H1 (cell line): ENCODE data around the gene CFAP65. TPM values are rescaled to one million over a fixed set of nuclear protein-coding genes. Genes with fewer than 3 reads are reported as not detected.

ENCODE experiments used
- CTCF ChIA-PET: fragments of 300-600 bp; sonication (Branson Sonifier 250); formaldehyde crosslinking; loops from one replicate; lab custom pipeline; 2021; ENCODE audit not compliant: partially characterized antibody; lab: Charles Lee
- POLR2A ChIA-PET: fragments of 300-600 bp; sonication (Branson Sonifier 250); formaldehyde crosslinking; loops from one replicate; lab custom pipeline; 2021; ENCODE audit warnings: inconsistent platforms; ENCODE audit not compliant: partially characterized antibody; lab: Charles Lee
- DNase-seq, 2 experiments: peaks; one replicate each; pipeline versions ENCODE4 v3.0.0 to v3.0.0-alpha.2; 2010 to 2022; ENCODE audit warnings: low spot score in 2 of 2, low read depth in 1 of 2, mixed read lengths in 1 of 2
- FAIRE-seq: peaks from 2 replicates; lab custom pipeline; 2011; peaks lifted over from hg19 to GRCh38; lab: Jason Lieb, UNC
- H2AFZ ChIP-seq: 2 replicates; pipeline ENCODE4 v1.8.1; 2012; ENCODE audit warnings: low read length, inconsistent platforms
- H2AK5ac ChIP-seq: 2 replicates; pipeline ENCODE4 v1.6.1; 2013; ENCODE audit warnings: low read depth, low read length
- H2BK120ac ChIP-seq: replicated peaks from 2 replicates; pipeline ENCODE3; 2013; ENCODE audit warnings: low read depth, low read length, inconsistent platforms
- H2BK12ac ChIP-seq: 2 replicates; pipeline ENCODE4 v1.6.1; 2013; ENCODE audit warnings: low read depth, low read length
- H2BK15ac ChIP-seq: 2 replicates; pipeline ENCODE4 v1.6.1; 2013; ENCODE audit warnings: low read length
- H2BK20ac ChIP-seq: 2 replicates; pipeline ENCODE4 v1.6.1; 2013; ENCODE audit warnings: low read length
- H2BK5ac ChIP-seq: 2 replicates; pipeline ENCODE4 v1.6.1; 2013; ENCODE audit warnings: low read depth, low read length
- H3K14ac ChIP-seq: 2 replicates; pipeline ENCODE4 v1.6.1; 2013; ENCODE audit warnings: inconsistent platforms; ENCODE audit not compliant: insufficient read length
- H3K18ac ChIP-seq: 2 replicates; pipeline ENCODE4 v1.6.1; 2013; ENCODE audit warnings: low read length; ENCODE audit errors: extremely low read depth
- H3K23ac ChIP-seq: 2 replicates; pipeline ENCODE4 v1.6.1; 2013; ENCODE audit warnings: inconsistent platforms; ENCODE audit not compliant: insufficient read length
- H3K23me2 ChIP-seq: 2 replicates; pipeline ENCODE4 v1.6.1; 2013; ENCODE audit warnings: low read depth, low read length
- H3K27ac ChIP-seq: 2 replicates; pipeline ENCODE4 v1.6.1; 2011; ENCODE audit warnings: low read depth, low read length, inconsistent platforms
- H3K27me3 ChIP-seq, 4 experiments: replicated peaks in 1 of 4; 1 replicate in 1 of 4; 2 replicates in 3 of 4; pipeline versions ENCODE4 v1.6.1 to v1.8.1; 2011 to 2013; ENCODE audit warnings: low read length in 3 of 4, mild to moderate bottlenecking in 3 of 4, inconsistent platforms in 2 of 4, mixed read lengths in 2 of 4, moderate library complexity in 1 of 4; ENCODE audit not compliant: control insufficient read depth in 3 of 4, insufficient read depth in 3 of 4; ENCODE audit errors: extremely low read depth in 1 of 4
- H3K36me3 ChIP-seq, 4 experiments: 2 replicates each; pipeline versions ENCODE4 v1.6.1 to v1.8.1; 2011 to 2013; ENCODE audit warnings: mild to moderate bottlenecking in 4 of 4, low read length in 3 of 4, moderate library complexity in 2 of 4, control low read depth in 1 of 4, inconsistent platforms in 1 of 4; ENCODE audit not compliant: insufficient read depth in 4 of 4, control insufficient read depth in 2 of 4
- H3K4ac ChIP-seq: replicated peaks from 2 replicates; pipeline ENCODE3; 2013; ENCODE audit warnings: low read length, low read depth, mixed read lengths, inconsistent platforms; ENCODE audit not compliant: insufficient read length
- H3K4me1 ChIP-seq, 4 experiments: replicated peaks in 1 of 4; 1 replicate in 1 of 4; 2 replicates in 3 of 4; pipeline versions ENCODE4 v1.6.1 to v1.8.1; 2011 to 2013; ENCODE audit warnings: low read length in 3 of 4, inconsistent platforms in 2 of 4, mixed read lengths in 1 of 4; ENCODE audit not compliant: insufficient read depth in 4 of 4, control insufficient read depth in 3 of 4
- H3K4me2 ChIP-seq, 2 experiments: 2 replicates each; pipeline versions ENCODE4 v1.6.1 to v1.8.1; 2011 to 2013; ENCODE audit warnings: low read depth in 2 of 2, low read length in 2 of 2, control low read depth in 1 of 2, inconsistent platforms in 1 of 2, mild to moderate bottlenecking in 1 of 2; ENCODE audit not compliant: insufficient read depth in 1 of 2
- H3K4me3 ChIP-seq, 4 experiments: fragments of 200-600, 300-600 bp in 1 of 4; sonication (generic), shearing (Covaris generic), sonication (Bioruptor Twin) in 1 of 4; 2 replicates each; pipeline versions ENCODE4 v1.5.1 to v1.8.1; 2011 to 2016; ENCODE audit warnings: low read length in 4 of 4, low read depth in 3 of 4, control low read depth in 2 of 4, inconsistent platforms in 2 of 4, mild to moderate bottlenecking in 2 of 4, mixed read lengths in 1 of 4, moderate library complexity in 1 of 4; ENCODE audit not compliant: insufficient read depth in 2 of 4; ENCODE audit errors: extremely low read depth in 1 of 4
- H3K56ac ChIP-seq: replicated peaks from 2 replicates; pipeline ENCODE3; 2013; ENCODE audit warnings: low read depth, mild to moderate bottlenecking, mixed read lengths, low read length, inconsistent platforms; ENCODE audit not compliant: insufficient read length
- H3K79me1 ChIP-seq: 2 replicates; pipeline ENCODE4 v1.6.1; 2013; ENCODE audit warnings: low read depth, low read length, control low read depth
- H3K79me2 ChIP-seq, 2 experiments: 2 replicates each; pipeline versions ENCODE4 v1.6.1 to v1.8.1; 2012 to 2013; ENCODE audit warnings: low read length in 2 of 2, mild to moderate bottlenecking in 2 of 2, inconsistent platforms in 1 of 2; ENCODE audit not compliant: insufficient read depth in 2 of 2, control insufficient read depth in 1 of 2
- H3K9ac ChIP-seq, 4 experiments: replicated peaks in 1 of 4; 1 replicate in 1 of 4; 2 replicates in 3 of 4; pipeline versions ENCODE4 v1.6.1 to v1.8.1; 2011 to 2013; ENCODE audit warnings: low read depth in 3 of 4, low read length in 3 of 4, control low read depth in 2 of 4, mild to moderate bottlenecking in 2 of 4, moderate library complexity in 2 of 4, inconsistent platforms in 1 of 4; ENCODE audit errors: extremely low read depth in 1 of 4
- H3K9me3 ChIP-seq, 2 experiments: 2 replicates each; pipeline versions ENCODE4 v1.6.1 to v1.8.1; 2012 to 2013; ENCODE audit warnings: mild to moderate bottlenecking in 2 of 2, moderate library complexity in 2 of 2, control low read depth in 1 of 2, inconsistent platforms in 1 of 2, low read depth in 1 of 2, low read length in 1 of 2, mixed read lengths in 1 of 2; ENCODE audit not compliant: insufficient read depth in 2 of 2
- H4K20me1 ChIP-seq, 2 experiments: replicated peaks in 1 of 2; 2 replicates each; pipeline versions ENCODE3 to v1.8.1; 2011 to 2013; ENCODE audit warnings: inconsistent platforms in 2 of 2, low read length in 2 of 2, mild to moderate bottlenecking in 1 of 2; ENCODE audit not compliant: insufficient read depth in 2 of 2, control insufficient read depth in 1 of 2
- H4K5ac ChIP-seq: 2 replicates; pipeline ENCODE4 v1.6.1; 2013; ENCODE audit warnings: low read length, low read depth, mixed read lengths, inconsistent platforms; ENCODE audit not compliant: insufficient read length
- H4K8ac ChIP-seq: 2 replicates; pipeline ENCODE4 v1.8.0; 2013; ENCODE audit warnings: mild to moderate bottlenecking, moderate library complexity, low read length, inconsistent platforms; ENCODE audit not compliant: insufficient read depth; ENCODE audit errors: extremely low read depth
- H4K91ac ChIP-seq: replicated peaks from 2 replicates; pipeline ENCODE3; 2013; ENCODE audit warnings: low read length, mixed read lengths, inconsistent platforms; ENCODE audit not compliant: insufficient read length
- BRCA1 ChIP-seq: IDR thresholded peaks from 2 replicates; pipeline ENCODE4 v1.6.1; 2012; ENCODE audit warnings: low read depth, low read length, improper control_type of control experiment
- FOSL1 ChIP-seq: IDR thresholded peaks from 2 replicates; pipeline ENCODE4 v1.6.1; 2011; ENCODE audit warnings: mild to moderate bottlenecking, low read depth, low read length, moderate library complexity; ENCODE audit not compliant: insufficient read depth
- NRF1 ChIP-seq: IDR thresholded peaks from 2 replicates; pipeline ENCODE4 v1.6.1; 2011; ENCODE audit warnings: mild to moderate bottlenecking, low read depth, low read length, improper control_type of control experiment
- RNF2 ChIP-seq: fragments of 200-900, 300-1000 bp; sonication (generic); IDR thresholded peaks from 2 replicates; pipeline ENCODE4 v1.7.1; 2016; ENCODE audit warnings: borderline replicate concordance, low read depth, mild to moderate bottlenecking, antibody characterized with exemption, low read length; ENCODE audit not compliant: poor library complexity, severe bottlenecking; ENCODE audit errors: missing control alignments
- SUZ12 ChIP-seq: fragments of 200-600 bp; sonication (generic); IDR thresholded peaks from 2 replicates; pipeline ENCODE4 v1.6.1; 2012; ENCODE audit warnings: mild to moderate bottlenecking, inconsistent platforms, low read length, moderate library complexity, mixed read lengths
- WGBS, 2 experiments: shearing (Covaris generic) in 1 of 2; methylation state at CpG; one replicate each; pipeline versions ENCODE4 v1.1.6 to v1.1.7; 2013 to 2015; ENCODE audit warnings: low lambda C conversion rate in 2 of 2, mixed read lengths in 2 of 2, inconsistent platforms in 1 of 2, low coverage in 1 of 2, missing lambda C conversion rate in 1 of 2; ENCODE audit not compliant: insufficient replicate concordance in 2 of 2, insufficient coverage in 1 of 2, insufficient read length in 1 of 2; ENCODE audit errors: extremely low coverage in 1 of 2, missing lambda C conversion rate in 1 of 2; 5-methylcytosine and 5-hydroxymethylcytosine counted together
- polyA plus RNA-seq, 7 experiments: library from polyadenylated mRNA; depleted of rRNA in 3 of 7; stranded (reverse) in 5 of 7; unstranded in 2 of 7; fragments of >200 nt in 5 of 7; fragments of 200-250 nt in 2 of 7; gene quantifications; 1 replicate in 5 of 7; 2 replicates in 1 of 7; 4 replicates in 1 of 7; pipeline versions ENCODE4 v1.2.1 to v1.2.3, GENCODE V29; 2011 to 2013; ENCODE audit warnings: missing spikeins in 2 of 7, mixed read lengths in 2 of 7
- total RNA-seq: library from RNA; stranded (reverse); fragmentation: NEBNext Ultra II Directional; extraction: Animal tissue kit (Norgen Biotek cat#: 25700); gene quantifications from 2 replicates; pipeline ENCODE4 v1.2.1, GENCODE V29; 2021

Gene CFAP65
- total and polyA plus RNA-seq, 2 of the 8 experiments (the other 6 are each of a cell fraction or from before 2014, with no cell fraction given) = 0.19 to 0.45 TPM

DNA sequence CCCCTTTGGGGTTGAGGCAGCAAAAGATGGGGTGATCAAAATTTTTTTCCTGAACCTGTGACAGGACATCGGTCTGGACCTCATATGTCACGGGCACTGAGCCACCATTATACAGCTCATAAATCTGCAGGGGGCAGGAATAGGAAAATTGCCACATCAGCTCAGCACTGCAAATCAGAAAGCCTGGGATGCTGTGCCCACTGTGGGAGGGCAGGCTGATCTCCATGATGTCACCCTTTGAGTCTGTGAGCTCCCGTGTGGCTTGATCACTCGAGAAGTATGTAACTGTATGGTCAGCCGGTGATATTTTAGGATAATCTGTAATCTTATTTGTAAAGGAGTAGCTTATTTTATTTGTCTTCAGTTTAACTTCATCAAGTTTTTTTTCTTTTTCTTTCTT lies 30.4 kb downstream of the CFAP65 start:
- no peak overlapping the region for H2BK15ac ChIP-seq
- H2BK20ac ChIP-seq = no peak overlapping the region
- no peak overlapping the region for H4K91ac ChIP-seq
- H3K4me3 ChIP-seq = no peak overlapping the region
- H4K8ac ChIP-seq = no peak overlapping the region
- H2AFZ ChIP-seq = no peak overlapping the region
- 80% methylated on average over 5 of the region's 5 CpGs; no CpG with 5 or more reads in 1 of the 2 experiments for WGBS, 2 experiments
- FAIRE-seq (no peak), DNase-seq (no peak)
- H3K79me2 ChIP-seq = no peaks in the 10 kb centered on the region
- no peak overlapping the region for H2AK5ac ChIP-seq
- no peak overlapping the region for H2BK12ac ChIP-seq
- no peak overlapping the region for H2BK120ac ChIP-seq
- no peak overlapping the region for H3K56ac ChIP-seq
- ChIA-PET CTCF (interaction anchor here (0.9 to 14.7 kb wide), 26 partner anchors 9 to 382 kb away, joined by 3 to 154 read pairs (median 4); partner anchors contain the start of genes CFAP65, CRYBA2 and IHH), POLR2A (interaction anchor here (1.6 kb wide), 1 partner anchor 14 kb away, joined by 5 read pairs; no protein-coding TSS in a partner anchor)
- no peak overlapping the region for H3K4me2 ChIP-seq
- H3K23me2 ChIP-seq = no peaks in the 10 kb centered on the region
- no peak overlapping the region for H4K5ac ChIP-seq
- peaks cover 1 to 14% (median 5%) of the 10 kb centered on the region in 4 experiments; a peak in 6 of 7 replicates for H3K27me3 ChIP-seq
- no peaks in the 10 kb centered on the region for H3K36me3 ChIP-seq
- H3K9me3 ChIP-seq = no peaks in the 10 kb centered on the region
- no peaks in the 10 kb centered on the region for H3K79me1 ChIP-seq
- no peak overlapping the region for H3K27ac ChIP-seq
- no peak overlapping the region for H3K9ac ChIP-seq
- no peaks in the 10 kb centered on the region for H4K20me1 ChIP-seq
- H3K18ac ChIP-seq = no peak overlapping the region
- no peaks in the 10 kb centered on the region for H3K4me1 ChIP-seq
- TF ChIP-seq BRCA1 (no peak), FOSL1 (no peak), SUZ12 (no peak), RNF2 (no peak), NRF1 (no peak)
- no peak overlapping the region for H3K14ac ChIP-seq
- H3K4ac ChIP-seq = no peak overlapping the region
- no peak overlapping the region for H3K23ac ChIP-seq
- no peak overlapping the region for H2BK5ac ChIP-seq
